HG03039 (cell line): ENCODE measurements around the gene NACC1.

Experiments used
- ATAC-seq: cut with Tn5 transposase; IDR thresholded peaks from one replicate; pipeline ENCODE4 v1.9.1; 2021; ENCODE audit warnings: mild to moderate bottlenecking, moderate library complexity; ENCODE audit not compliant: unreplicated experiment

NACC1 gene

GRCh38 chr19:13187419-13187818, 69.4 kb downstream of the NACC1 start:
- ATAC-seq: no peak

GRCh38 chr19:13189600-13189999, 71.5 kb downstream of the NACC1 start:
- no peak for ATAC-seq
